NCI-H1092 (cell line): ENCODE measurements around the gene EGR4.

Source experiments
- DNase-seq: peaks from one replicate; lab custom pipeline; 2025; lab: John Stamatoyannopoulos, UW

EGR4 gene

GRCh38 chr2:73290049-73290839 is 3.1 kb downstream of the EGR4 start:
- DNase-seq: peak; percentile 37

GRCh38 chr2:73289304-73289703 is 4.0 kb downstream of the EGR4 start:
- DNase-seq: no peak

- DNase-seq: no peak
Measured at GRCh38 chr2:73286134-73286655, 7.2 kb downstream of the EGR4 start.

GRCh38 chr2:73285159-73285739 is 8.1 kb downstream of the EGR4 start:
- DNase-seq: no peak

GRCh38 chr2:73284296-73285158 is 8.8 kb downstream of the EGR4 start, which contains the start of gene FBXO41:
FBXO41 (minus strand) TSS chr2:73284478; CDS start chr2:73269630, 14,848 bp downstream.
- DNase-seq: no peak

- no peak for DNase-seq
Measured at GRCh38 chr2:73283545-73284295, 9.6 kb downstream of the EGR4 start.

GRCh38 chr2:73282924-73283544 is 10.3 kb downstream of the EGR4 start:
- no peak for DNase-seq

- no peak for DNase-seq
Measured at GRCh38 chr2:73281244-73281643, 12.1 kb downstream of the EGR4 start.

GRCh38 chr2:73279852-73280251 is 13.5 kb downstream of the EGR4 start:
- no peak for DNase-seq

- DNase-seq: no peak
Measured at GRCh38 chr2:73272270-73272669, 21.1 kb downstream of the EGR4 start.

GRCh38 chr2:73269686-73270465 is 23.5 kb downstream of the EGR4 start:
- DNase-seq: no peak

GRCh38 chr2:73268830-73269685 is 24.3 kb downstream of the EGR4 start:
- peak; percentile 65 for DNase-seq

- DNase-seq: peak; percentile 15
Measured at GRCh38 chr2:73268366-73268829, 24.9 kb downstream of the EGR4 start.

- DNase-seq: no peak
Measured at GRCh38 chr2:73267008-73267407, 26.3 kb downstream of the EGR4 start.

- peak; percentile 27 for DNase-seq
Measured at GRCh38 chr2:73266061-73266901, 27.1 kb downstream of the EGR4 start.

- no peak for DNase-seq
Measured at GRCh38 chr2:73265298-73266060, 27.9 kb downstream of the EGR4 start.

- DNase-seq: no peak
Measured at GRCh38 chr2:73264783-73265182, 28.6 kb downstream of the EGR4 start.

GRCh38 chr2:73264332-73264606 is 29.1 kb downstream of the EGR4 start:
- no peak for DNase-seq
